ENCODE data around the gene EIF4G2. TPM values are rescaled to one million over a fixed set of nuclear protein-coding genes. Genes with fewer than 3 reads are reported as not detected.

EIF4G2 gene
- total and polyA plus RNA-seq, 2 of the 8 experiments (the other 6 are each of a cell fraction or from before 2014, with no cell fraction given) = 438 to 964 TPM

DNA sequence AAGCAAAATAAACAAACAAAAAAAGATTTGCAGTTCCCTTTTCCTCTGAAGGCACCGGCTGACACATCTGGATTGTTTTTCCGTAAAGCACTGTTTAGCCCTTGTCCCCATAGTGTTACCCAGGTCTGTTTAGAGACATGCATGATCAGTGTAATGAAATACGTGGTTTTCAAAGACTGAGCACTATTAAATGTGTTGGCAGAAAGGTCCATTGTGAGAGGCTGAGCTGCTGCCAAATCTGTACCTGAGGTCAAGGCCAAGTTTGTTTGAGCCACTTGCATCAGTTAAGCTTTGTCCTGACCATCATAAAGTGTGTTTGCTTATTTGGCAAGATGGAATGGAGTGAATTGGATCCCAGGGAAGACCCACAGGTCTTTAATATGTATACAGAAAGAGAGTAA, 31.3 kb downstream of the EIF4G2 start:
- peaks cover 7 to 53% (median 34%) of the 10 kb centered on the region in 4 experiments; a peak in 7 of 8 replicates for H3K36me3 ChIP-seq (ENCODE audit: control insufficient read depth in 2 of 4, insufficient read depth in 4 of 4, low read length in 3 of 4)
- H3K23ac ChIP-seq (ENCODE audit: insufficient read length) = no peak overlapping the region
- peaks cover 0 to 2% of the 10 kb centered on the region in 2 experiments for H4K20me1 ChIP-seq (replicated peaks in 1 of 2; ENCODE audit: control insufficient read depth in 1 of 2, insufficient read depth in 2 of 2, low read length in 2 of 2)
- H4K8ac ChIP-seq (ENCODE audit: extremely low read depth, insufficient read depth, low read length) = no peak overlapping the region
- H2BK5ac ChIP-seq (ENCODE audit: low read depth, low read length) = no peak overlapping the region
- no peak for FAIRE-seq
- no peaks in the 10 kb centered on the region for H3K27me3 ChIP-seq (replicated peaks in 1 of 4; ENCODE audit: control insufficient read depth in 3 of 4, extremely low read depth in 1 of 4, insufficient read depth in 3 of 4, low read length in 3 of 4)
- no peaks in the 10 kb centered on the region for H3K79me1 ChIP-seq (ENCODE audit: low read depth, low read length)
- no peak for DNase-seq (ENCODE audit: low read depth in 1 of 2, low spot score in 2 of 2)
- H3K9ac ChIP-seq (replicated peaks in 1 of 4; ENCODE audit: extremely low read depth in 1 of 4, low read depth in 3 of 4, low read length in 3 of 4) = no peak overlapping the region
- no peak overlapping the region for H3K27ac ChIP-seq (ENCODE audit: low read depth, low read length)
- no peaks in the 10 kb centered on the region for H3K79me2 ChIP-seq (ENCODE audit: control insufficient read depth in 1 of 2, insufficient read depth in 2 of 2, low read length in 2 of 2)
- no peaks in the 10 kb centered on the region for H3K4me1 ChIP-seq (replicated peaks in 1 of 4; ENCODE audit: control insufficient read depth in 3 of 4, insufficient read depth in 4 of 4, low read length in 3 of 4)
- no peak overlapping the region for H4K91ac ChIP-seq (replicated peaks; ENCODE audit: insufficient read length, low read length)
- H3K56ac ChIP-seq (replicated peaks; ENCODE audit: insufficient read length, low read depth, low read length) = no peak overlapping the region
- no peak overlapping the region for H3K18ac ChIP-seq (ENCODE audit: extremely low read depth, low read length)
- H3K4me3 ChIP-seq (ENCODE audit: extremely low read depth in 1 of 4, insufficient read depth in 2 of 4, low read depth in 3 of 4, low read length in 4 of 4) = no peak overlapping the region
- H2AFZ ChIP-seq (ENCODE audit: low read length) = no peak overlapping the region
- H3K9me3 ChIP-seq (ENCODE audit: insufficient read depth in 2 of 2, low read depth in 1 of 2, low read length in 1 of 2) = no peaks in the 10 kb centered on the region
- H2BK15ac ChIP-seq (ENCODE audit: low read length) = no peak overlapping the region
- no peak overlapping the region for H3K4ac ChIP-seq (replicated peaks; ENCODE audit: insufficient read length, low read depth, low read length)
- ChIA-PET CTCF (ENCODE audit: partially characterized antibody) (interaction anchor here (0.8 kb wide), 1 partner anchor 150 kb away, joined by 3 read pairs; no protein-coding TSS in a partner anchor), POLR2A (ENCODE audit: partially characterized antibody) (no interaction called here)
- no peak overlapping the region for H4K5ac ChIP-seq (ENCODE audit: insufficient read length, low read depth, low read length)
- no peak overlapping the region for H2BK12ac ChIP-seq (ENCODE audit: low read depth, low read length)
- H2AK5ac ChIP-seq (ENCODE audit: low read depth, low read length) = no peak overlapping the region
- H3K23me2 ChIP-seq (ENCODE audit: low read depth, low read length) = no peaks in the 10 kb centered on the region
- no peak overlapping the region for H3K4me2 ChIP-seq (ENCODE audit: insufficient read depth in 1 of 2, low read depth in 2 of 2, low read length in 2 of 2)
- no peak overlapping the region for H3K14ac ChIP-seq (ENCODE audit: insufficient read length)
- WGBS, 2 experiments (ENCODE audit: extremely low coverage in 1 of 2, insufficient coverage in 1 of 2, insufficient read length in 1 of 2, insufficient replicate concordance in 2 of 2, low coverage in 1 of 2, low lambda C conversion rate in 2 of 2, missing lambda C conversion rate in 1 of 2) = 86% methylated on average over 3 of the region's 3 CpGs; no CpG with 5 or more reads in 1 of the 2 experiments
- H2BK120ac ChIP-seq (replicated peaks; ENCODE audit: low read depth, low read length) = no peak overlapping the region
- no peak overlapping the region for H2BK20ac ChIP-seq (ENCODE audit: low read length)
- TF ChIP-seq POU5F1 (IDR thresholded peaks at IDR 0.05; ENCODE audit: low read depth, low read length) = no peak
- no peak for TF ChIP-seq TAF1 (IDR thresholded peaks at IDR 0.05; ENCODE audit: low read depth, low read length)
- no peak for TF ChIP-seq KDM4A (IDR thresholded peaks at IDR 0.05; ENCODE audit: low read depth, low read length, severe bottlenecking)
- TF ChIP-seq RFX5 (IDR thresholded peaks at IDR 0.05; ENCODE audit: borderline replicate concordance, low read depth, low read length) = no peak
- TF ChIP-seq SIN3A (conservative IDR thresholded peaks at IDR 0.05 in 1 of 2, IDR thresholded peaks at IDR 0.05 in 1 of 2; ENCODE audit: low read depth in 1 of 2, low read length in 2 of 2) = no peak
- no peak for TF ChIP-seq JUN (IDR thresholded peaks at IDR 0.05; ENCODE audit: low read depth, low read length)
- no peak for TF ChIP-seq SUZ12 (IDR thresholded peaks at IDR 0.05; ENCODE audit: low read length)
- TF ChIP-seq NANOG (IDR thresholded peaks at IDR 0.05; ENCODE audit: insufficient read depth, low read depth, low read length, poor library complexity, severe bottlenecking) = no peak
- TF ChIP-seq RAD21 (IDR thresholded peaks at IDR 0.05 in 1 of 2, conservative IDR thresholded peaks at IDR 0.05 in 1 of 2; ENCODE audit: low read depth in 2 of 2, low read length in 2 of 2) = no peak
- TF ChIP-seq TBP (IDR thresholded peaks at IDR 0.05; ENCODE audit: low read depth, low read length) = no peak
- TF ChIP-seq SP2 (IDR thresholded peaks at IDR 0.05; ENCODE audit: low read length) = no peak
- no peak for TF ChIP-seq SRF (IDR thresholded peaks at IDR 0.05; ENCODE audit: low read depth, low read length)
- TF ChIP-seq, protein P1, sequence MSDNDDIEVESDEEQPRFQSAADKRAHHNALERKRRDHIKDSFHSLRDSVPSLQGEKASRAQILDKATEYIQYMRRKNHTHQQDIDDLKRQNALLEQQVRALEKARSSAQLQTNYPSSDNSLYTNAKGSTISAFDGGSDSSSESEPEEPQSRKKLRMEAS (IDR thresholded peaks at IDR 0.05) = no peak
- TF ChIP-seq SP1 (IDR thresholded peaks at IDR 0.05; ENCODE audit: low read depth, low read length) = no peak
- no peak for TF ChIP-seq GTF2F1 (IDR thresholded peaks at IDR 0.05; ENCODE audit: borderline replicate concordance, low read depth, low read length)

Measured in H1 (cell line).